DND-41 (cell line): ENCODE data around the gene GLCCI1.

Experiments used
- EZH2 ChIP-seq: IDR thresholded peaks from 3 replicates; pipeline ENCODE4 v1.6.1; 2012; ENCODE audit warnings: borderline replicate concordance, low read depth, mild to moderate bottlenecking, moderate library complexity, low read length, inconsistent platforms; ENCODE audit not compliant: severe bottlenecking
- TF ChIP-seq, protein P1 (sequence below): IDR thresholded peaks from 2 replicates; pipeline ENCODE4 v1.5.1; 2012; ENCODE audit warnings: borderline replicate concordance, low read length, moderate library complexity, mild to moderate bottlenecking; ENCODE audit not compliant: poor library complexity, severe bottlenecking; ENCODE audit errors: extremely low read depth

- TF ChIP-seq, protein P1, sequence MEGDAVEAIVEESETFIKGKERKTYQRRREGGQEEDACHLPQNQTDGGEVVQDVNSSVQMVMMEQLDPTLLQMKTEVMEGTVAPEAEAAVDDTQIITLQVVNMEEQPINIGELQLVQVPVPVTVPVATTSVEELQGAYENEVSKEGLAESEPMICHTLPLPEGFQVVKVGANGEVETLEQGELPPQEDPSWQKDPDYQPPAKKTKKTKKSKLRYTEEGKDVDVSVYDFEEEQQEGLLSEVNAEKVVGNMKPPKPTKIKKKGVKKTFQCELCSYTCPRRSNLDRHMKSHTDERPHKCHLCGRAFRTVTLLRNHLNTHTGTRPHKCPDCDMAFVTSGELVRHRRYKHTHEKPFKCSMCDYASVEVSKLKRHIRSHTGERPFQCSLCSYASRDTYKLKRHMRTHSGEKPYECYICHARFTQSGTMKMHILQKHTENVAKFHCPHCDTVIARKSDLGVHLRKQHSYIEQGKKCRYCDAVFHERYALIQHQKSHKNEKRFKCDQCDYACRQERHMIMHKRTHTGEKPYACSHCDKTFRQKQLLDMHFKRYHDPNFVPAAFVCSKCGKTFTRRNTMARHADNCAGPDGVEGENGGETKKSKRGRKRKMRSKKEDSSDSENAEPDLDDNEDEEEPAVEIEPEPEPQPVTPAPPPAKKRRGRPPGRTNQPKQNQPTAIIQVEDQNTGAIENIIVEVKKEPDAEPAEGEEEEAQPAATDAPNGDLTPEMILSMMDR = no peak
- no peak for TF ChIP-seq EZH2
These were observed 14.8 kb upstream of the GLCCI1 start for GRCh38 chr7:7953806-7954205.
